Keratinocyte (primary cell): Measurements from ENCODE around the gene LMTK2. TPM values are rescaled to one million over a fixed set of nuclear protein-coding genes. Genes with fewer than 3 reads are reported as not detected.

Source experiments
- DNase-seq: peaks from one replicate; pipeline ENCODE4 v3.0.0-alpha.2; 2011; ENCODE audit warnings: low read depth, missing footprints, low spot score
- FAIRE-seq: peaks from 2 replicates; lab custom pipeline; 2011; peaks lifted over from hg19 to GRCh38; lab: Jason Lieb, UNC
- H2AFZ ChIP-seq: 2 replicates; pipeline ENCODE4 v1.6.0; 2012; ENCODE audit warnings: low read length, control low read depth, inconsistent platforms; ENCODE audit not compliant: control insufficient read depth
- H3K27ac ChIP-seq: 2 replicates; pipeline ENCODE4 v1.5.1; 2011; ENCODE audit warnings: low read length; ENCODE audit not compliant: control insufficient read depth, insufficient read depth
- H3K27me3 ChIP-seq: 3 replicates; pipeline ENCODE4 v1.6.0; 2011; ENCODE audit warnings: low read length; ENCODE audit not compliant: control insufficient read depth, insufficient read depth; ENCODE audit errors: extremely low read depth
- H3K36me3 ChIP-seq, 2 experiments: 2 replicates in 1 of 2; 3 replicates in 1 of 2; pipeline ENCODE4 v1.5.1; 2011; ENCODE audit warnings: low read length in 2 of 2, mild to moderate bottlenecking in 1 of 2; ENCODE audit not compliant: control insufficient read depth in 2 of 2, insufficient read depth in 2 of 2; ENCODE audit errors: extremely low read depth in 1 of 2
- H3K4me1 ChIP-seq: 3 replicates; pipeline ENCODE4 v1.5.1; 2011; ENCODE audit warnings: low read length; ENCODE audit not compliant: control insufficient read depth, insufficient read depth; ENCODE audit errors: extremely low read depth
- H3K4me2 ChIP-seq: 3 replicates; pipeline ENCODE4 v1.6.0; 2011; ENCODE audit warnings: low read depth, low read length; ENCODE audit not compliant: control insufficient read depth, insufficient read depth; ENCODE audit errors: extremely low read depth
- H3K4me3 ChIP-seq, 3 experiments: fragments of 200-600 bp in 1 of 3; sonication (generic) in 1 of 3; 2 replicates in 2 of 3; 3 replicates in 1 of 3; pipeline ENCODE4 v1.5.1; 2011 to 2016; ENCODE audit warnings: low read length in 3 of 3, mild to moderate bottlenecking in 3 of 3, control low read depth in 2 of 3, inconsistent platforms in 1 of 3, low read depth in 1 of 3, mixed read lengths in 1 of 3, mixed run types in 1 of 3, moderate library complexity in 1 of 3; ENCODE audit not compliant: control insufficient read depth in 2 of 3, insufficient read depth in 2 of 3; ENCODE audit errors: extremely low read depth in 1 of 3
- H3K79me2 ChIP-seq: 2 replicates; pipeline ENCODE4 v1.6.0; 2012; ENCODE audit warnings: low read length; ENCODE audit not compliant: control insufficient read depth, insufficient read depth
- H3K9ac ChIP-seq: 3 replicates; pipeline ENCODE4 v1.6.0; 2011; ENCODE audit warnings: low read length; ENCODE audit not compliant: control insufficient read depth, insufficient read depth; ENCODE audit errors: extremely low read depth
- H3K9me1 ChIP-seq: 3 replicates; pipeline ENCODE4 v1.6.0; 2011; ENCODE audit warnings: low read length; ENCODE audit not compliant: control insufficient read depth, insufficient read depth; ENCODE audit errors: extremely low read depth
- H3K9me3 ChIP-seq: 2 replicates; pipeline ENCODE4 v1.5.1; 2012; ENCODE audit warnings: low read depth, low read length; ENCODE audit not compliant: control insufficient read depth
- H4K20me1 ChIP-seq: 3 replicates; pipeline ENCODE4 v1.6.0; 2011; ENCODE audit warnings: low read length; ENCODE audit not compliant: control insufficient read depth, insufficient read depth; ENCODE audit errors: extremely low read depth
- EZH2 ChIP-seq: IDR thresholded peaks from one replicate; pipeline ENCODE4 v1.6.1; 2012; ENCODE audit warnings: inconsistent platforms, mild to moderate bottlenecking, low read length, moderate library complexity
- dilution Hi-C: fragments of 300-500 bp; cut with MboI; formaldehyde crosslinking; loops from one replicate; pipeline ENCODE4 v1.7.0; 2020; ENCODE audit warnings: low sequenced_read_pairs; ENCODE audit not compliant: extremely low pct_ligation_motif_present
- polyA plus RNA-seq, 5 experiments: library from polyadenylated mRNA; depleted of rRNA in 3 of 5; stranded (reverse) in 3 of 5; stranded (forward) in 1 of 5; unstranded in 1 of 5; fragments of >200 nt; gene quantifications; 1 replicate in 1 of 5; 2 replicates in 3 of 5; 3 replicates in 1 of 5; pipeline versions ENCODE4 v1.2.1 to v1.2.3, GENCODE V29; 2011 to 2012; ENCODE audit warnings: missing spikeins in 2 of 5, low read depth in 1 of 5, low replicate concordance in 1 of 5
- TF ChIP-seq, protein P1 (sequence below), 3 experiments: IDR thresholded peaks in 1 of 3; conservative IDR thresholded peaks in 1 of 3; optimal IDR thresholded peaks in 1 of 3; 2 replicates in 2 of 3; 3 replicates in 1 of 3; pipeline versions ENCODE3 to v1.5.1; 2011; ENCODE audit warnings: low read length in 3 of 3, mild to moderate bottlenecking in 3 of 3, moderate library complexity in 2 of 3, control low read depth in 1 of 3, inconsistent platforms in 1 of 3; ENCODE audit not compliant: insufficient read depth in 2 of 3; ENCODE audit errors: extremely low read depth in 1 of 3

The LMTK2 gene
- polyA plus RNA-seq, 1 donor (not counting 4 experiments of a cell fraction or from before 2014, with no cell fraction given), result 6.6 TPM

DNA sequence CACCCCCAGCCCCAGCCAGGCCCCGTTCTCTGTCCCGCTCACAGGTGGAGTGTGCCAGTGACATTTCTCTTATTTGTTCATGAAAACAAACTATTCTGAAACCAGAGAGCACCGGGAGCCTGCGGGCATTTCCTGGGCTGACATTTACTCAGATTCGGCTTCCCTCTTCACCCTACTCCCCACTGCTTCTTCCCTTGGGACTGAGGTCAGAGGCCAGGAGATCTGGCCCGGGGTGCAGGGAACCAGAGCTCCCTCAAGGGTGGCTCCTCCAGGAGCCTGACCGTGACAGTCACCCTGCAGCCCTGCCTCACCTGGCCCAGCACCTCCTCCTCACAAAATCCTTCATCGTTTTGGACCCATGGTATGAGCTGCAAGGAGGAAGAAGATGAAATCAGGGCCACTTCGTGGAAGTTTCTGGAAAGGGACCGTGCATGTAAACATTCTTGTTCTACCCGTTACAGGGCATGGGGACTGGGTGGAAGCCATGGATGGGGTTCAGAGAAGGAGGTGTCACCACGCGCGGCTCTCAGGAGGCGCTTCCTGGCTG lies 116.8 kb downstream of the LMTK2 start:
- no peak for FAIRE-seq
- no peak overlapping the region for H3K4me3 ChIP-seq

DNA sequence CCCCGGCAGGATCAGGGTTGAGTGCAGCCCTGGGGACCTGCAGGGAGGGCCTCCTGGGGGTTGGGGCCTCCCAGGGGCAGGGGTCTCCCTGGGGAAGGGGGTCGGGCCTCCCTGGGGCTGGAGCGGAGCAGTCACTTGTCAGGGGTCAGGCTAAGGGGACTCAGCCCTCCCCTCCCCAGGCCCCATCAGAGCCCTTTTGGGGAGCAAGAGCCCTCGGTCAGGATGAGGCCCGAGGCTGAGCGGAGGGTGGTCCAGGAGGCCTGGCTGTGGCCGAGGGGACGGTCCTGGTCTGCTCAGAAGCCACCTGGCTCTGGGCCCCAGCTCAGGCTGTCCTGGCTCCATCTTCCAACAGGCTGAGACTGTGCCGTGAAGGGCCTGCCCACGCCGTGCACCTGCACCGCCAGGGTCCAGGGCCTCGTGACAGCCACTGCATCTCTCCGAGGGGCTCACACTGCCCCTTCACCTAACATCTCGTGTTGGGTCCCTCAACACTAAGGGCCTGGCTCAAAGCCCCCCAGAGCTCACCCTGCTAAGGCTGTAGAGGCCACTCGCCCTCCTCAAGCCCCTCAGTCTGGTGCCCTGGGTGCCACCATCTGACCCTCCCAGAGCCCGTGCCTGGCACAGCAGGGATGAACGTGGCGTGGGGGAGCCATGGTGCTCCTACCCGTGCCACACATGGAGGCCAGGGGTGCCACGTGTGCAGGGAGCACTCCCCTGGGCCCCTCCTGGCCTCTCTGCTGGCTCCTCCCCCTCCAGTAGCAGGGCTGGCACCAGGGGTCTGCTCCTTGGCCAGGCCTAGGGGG lies 117.4 kb downstream of the LMTK2 start:
- Histone ChIP-seq H2AFZ (no peak overlapping the region), H3K9me3 (no peaks in the 10 kb centered on the region), H3K79me2 (no peaks in the 10 kb centered on the region), H3K4me2 (no peak overlapping the region), H3K4me3 (no peak overlapping the region), H3K36me3 (peaks cover 0 to 3% of the 10 kb centered on the region in 2 experiments), H3K27ac (no peak overlapping the region), H3K9me1 (no peaks in the 10 kb centered on the region), H3K27me3 (no peaks in the 10 kb centered on the region), H4K20me1 (no peaks in the 10 kb centered on the region), H3K4me1 (no peaks in the 10 kb centered on the region), H3K9ac (no peak overlapping the region)
- no peak for FAIRE-seq
- no peak for TF ChIP-seq EZH2
- TF ChIP-seq, protein P1, sequence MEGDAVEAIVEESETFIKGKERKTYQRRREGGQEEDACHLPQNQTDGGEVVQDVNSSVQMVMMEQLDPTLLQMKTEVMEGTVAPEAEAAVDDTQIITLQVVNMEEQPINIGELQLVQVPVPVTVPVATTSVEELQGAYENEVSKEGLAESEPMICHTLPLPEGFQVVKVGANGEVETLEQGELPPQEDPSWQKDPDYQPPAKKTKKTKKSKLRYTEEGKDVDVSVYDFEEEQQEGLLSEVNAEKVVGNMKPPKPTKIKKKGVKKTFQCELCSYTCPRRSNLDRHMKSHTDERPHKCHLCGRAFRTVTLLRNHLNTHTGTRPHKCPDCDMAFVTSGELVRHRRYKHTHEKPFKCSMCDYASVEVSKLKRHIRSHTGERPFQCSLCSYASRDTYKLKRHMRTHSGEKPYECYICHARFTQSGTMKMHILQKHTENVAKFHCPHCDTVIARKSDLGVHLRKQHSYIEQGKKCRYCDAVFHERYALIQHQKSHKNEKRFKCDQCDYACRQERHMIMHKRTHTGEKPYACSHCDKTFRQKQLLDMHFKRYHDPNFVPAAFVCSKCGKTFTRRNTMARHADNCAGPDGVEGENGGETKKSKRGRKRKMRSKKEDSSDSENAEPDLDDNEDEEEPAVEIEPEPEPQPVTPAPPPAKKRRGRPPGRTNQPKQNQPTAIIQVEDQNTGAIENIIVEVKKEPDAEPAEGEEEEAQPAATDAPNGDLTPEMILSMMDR (optimal IDR thresholded peaks at IDR 0.05 in 1 of 3, IDR thresholded peaks at IDR 0.05 in 1 of 3, conservative IDR thresholded peaks at IDR 0.05 in 1 of 3; ENCODE audit: extremely low read depth in 1 of 3, insufficient read depth in 2 of 3, low read length in 3 of 3), result no peak
- DNase-seq, result no peak
- dilution Hi-C loops, result no loop called here

More for the DNA sequence above, 116.8 kb downstream of the LMTK2 start:
- no peaks in the 10 kb centered on the region for H3K79me2 ChIP-seq
- H3K36me3 ChIP-seq, result peaks cover 0 to 3% of the 10 kb centered on the region in 2 experiments
- dilution Hi-C loops, result no loop called here
- TF ChIP-seq, protein P1 (optimal IDR thresholded peaks at IDR 0.05 in 1 of 3, IDR thresholded peaks at IDR 0.05 in 1 of 3, conservative IDR thresholded peaks at IDR 0.05 in 1 of 3; ENCODE audit: extremely low read depth in 1 of 3, insufficient read depth in 2 of 3, low read length in 3 of 3), result no peak
- TF ChIP-seq EZH2, result no peak
- no peaks in the 10 kb centered on the region for H4K20me1 ChIP-seq
- no peak overlapping the region for H3K9ac ChIP-seq
- H3K9me1 ChIP-seq, result no peaks in the 10 kb centered on the region
- DNase-seq, result no peak
- no peak overlapping the region for H2AFZ ChIP-seq
- no peaks in the 10 kb centered on the region for H3K9me3 ChIP-seq
- no peak overlapping the region for H3K4me2 ChIP-seq
- no peak overlapping the region for H3K27ac ChIP-seq
- H3K27me3 ChIP-seq, result no peaks in the 10 kb centered on the region
- H3K4me1 ChIP-seq, result no peaks in the 10 kb centered on the region
